Effector memory CD8-positive, alpha-beta T cell (primary cell): ENCODE results near the gene CITED4.

Experiments used
- ATAC-seq: fragments of 150-1000 bp; cut with Tn5 transposase; replicated peaks from 2 replicates; pipeline ENCODE4 v1.10.0; 2021; ENCODE audit warnings: mild to moderate bottlenecking, moderate library complexity
- DNase-seq, 3 experiments: peaks; one replicate each; pipeline ENCODE4 v3.0.0; 2021
- H3K27ac Mint-ChIP-seq, 2 donors: one replicate each; pipeline ENCODE4 v1.8.0; 2022; ENCODE audit warnings: mild to moderate bottlenecking in 2 of 2, mixed read lengths in 2 of 2, moderate library complexity in 2 of 2
- H3K27me3 Mint-ChIP-seq, 2 donors: one replicate each; pipeline ENCODE4 v1.8.0; 2022; ENCODE audit warnings: mixed read lengths in 2 of 2
- H3K36me3 Mint-ChIP-seq: one replicate; pipeline ENCODE4 v1.8.0; 2022; ENCODE audit warnings: mild to moderate bottlenecking, moderate library complexity, mixed read lengths; ENCODE audit not compliant: insufficient read depth
- H3K4me1 Mint-ChIP-seq, 2 donors: one replicate each; pipeline ENCODE4 v1.8.0; 2022; ENCODE audit warnings: low read depth in 2 of 2, mixed read lengths in 2 of 2
- H3K4me3 Mint-ChIP-seq, 2 donors: one replicate each; pipeline ENCODE4 v1.8.0; 2022; ENCODE audit warnings: mild to moderate bottlenecking in 2 of 2, mixed read lengths in 2 of 2, moderate library complexity in 2 of 2
- H3K9me3 Mint-ChIP-seq, 2 donors: one replicate each; pipeline ENCODE4 v1.8.0; 2022; ENCODE audit warnings: mixed read lengths in 2 of 2
- total RNA-seq, 9 experiments: gene quantifications; one replicate each; lab custom pipeline; 2026; lab: John Stamatoyannopoulos, UW

CITED4 gene, protein sequence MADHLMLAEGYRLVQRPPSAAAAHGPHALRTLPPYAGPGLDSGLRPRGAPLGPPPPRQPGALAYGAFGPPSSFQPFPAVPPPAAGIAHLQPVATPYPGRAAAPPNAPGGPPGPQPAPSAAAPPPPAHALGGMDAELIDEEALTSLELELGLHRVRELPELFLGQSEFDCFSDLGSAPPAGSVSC
- 0.49 to 9.2 (median 3.1) reads per million in 9 experiments for total RNA-seq

DNA sequence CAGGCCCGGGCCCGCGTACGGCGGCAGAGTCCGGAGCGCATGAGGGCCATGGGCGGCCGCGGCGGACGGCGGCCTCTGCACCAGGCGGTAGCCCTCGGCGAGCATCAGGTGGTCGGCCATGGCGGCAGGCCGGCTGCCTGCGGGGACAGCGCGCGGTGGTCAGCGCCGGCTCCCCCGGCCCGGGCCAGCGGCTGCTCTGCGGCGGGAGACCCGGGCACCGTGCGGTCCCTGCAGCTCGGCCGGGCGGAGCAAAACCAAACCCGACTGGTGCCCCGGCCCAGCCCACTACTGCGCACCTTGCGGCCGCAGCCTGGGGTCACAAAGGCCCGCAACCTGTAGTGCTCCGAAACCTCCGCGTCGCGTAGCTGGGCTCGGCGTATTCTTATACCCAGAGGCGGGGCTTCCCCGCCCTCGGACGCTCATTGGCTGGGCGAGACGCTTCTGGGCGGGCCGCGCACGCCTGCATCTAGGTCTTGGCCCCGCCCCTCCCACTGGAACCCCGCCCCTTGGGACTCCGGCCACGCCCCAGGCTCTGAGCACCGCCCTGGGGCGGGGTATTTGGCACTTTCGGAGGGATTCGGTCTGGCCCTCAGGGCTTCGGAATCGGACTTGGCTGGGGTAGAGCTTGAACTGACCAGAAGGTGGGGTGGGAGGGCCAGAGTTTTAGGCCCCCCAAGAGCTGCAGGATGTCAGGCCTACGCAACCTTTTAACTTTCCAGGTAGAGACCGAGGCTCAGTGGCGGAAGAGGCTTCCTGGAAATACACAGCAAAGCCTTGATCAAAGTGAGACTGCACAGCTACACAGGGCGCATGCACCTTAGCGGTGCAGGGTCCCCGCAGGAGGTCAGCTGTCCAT lies at the start of gene CITED4:
Gene CITED4 (minus strand): TSS at position 356 of the 856 bp plus-strand sequence. CDS start 236 bp downstream, at position 120.
- H3K27ac Mint-ChIP-seq = peak within 1 kb of the TSS; percentile 89 to 93
- no peaks in the 10 kb centered on the region for H3K9me3 Mint-ChIP-seq
- H3K4me1 Mint-ChIP-seq = peaks cover 4 to 11% of the 10 kb centered on the region in 2 donors
- ATAC-seq (peak; percentile 94), DNase-seq (peak; percentile 94 to 97 (median 94))
- peaks cover 0 to 8% of the 10 kb centered on the region in 2 donors for H3K27me3 Mint-ChIP-seq
- peaks cover 5% of the 10 kb centered on the region for H3K36me3 Mint-ChIP-seq
- peak within 1 kb of the TSS; percentile 91 to 93 for H3K4me3 Mint-ChIP-seq

DNA sequence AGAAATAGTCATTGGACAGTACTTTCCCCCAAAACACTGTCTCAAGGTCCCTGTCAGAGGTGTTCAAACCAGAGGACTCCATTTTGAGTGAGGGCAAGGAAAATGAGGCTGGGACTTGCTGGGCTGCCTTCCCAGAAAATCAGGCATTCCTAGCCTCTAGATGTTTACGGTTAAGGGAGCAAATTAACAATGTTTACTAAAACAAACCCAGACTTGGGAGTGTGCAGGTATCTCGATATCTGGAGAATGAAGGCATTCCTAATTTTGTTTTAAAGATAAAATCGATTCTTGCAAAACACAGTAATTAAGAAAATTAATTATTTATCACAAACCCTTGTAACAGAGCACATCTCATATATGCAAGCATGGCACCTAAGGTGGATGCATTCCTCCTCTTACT lies 48.9 kb upstream of the CITED4 start:
- ATAC-seq (no peak), DNase-seq (no peak)
- Mint-ChIP-seq H3K4me3 (no peak overlapping the region), H3K4me1 (no peaks in the 10 kb centered on the region), H3K36me3 (no peaks in the 10 kb centered on the region), H3K9me3 (no peaks in the 10 kb centered on the region), H3K27me3 (no peaks in the 10 kb centered on the region), H3K27ac (no peak overlapping the region)

DNA sequence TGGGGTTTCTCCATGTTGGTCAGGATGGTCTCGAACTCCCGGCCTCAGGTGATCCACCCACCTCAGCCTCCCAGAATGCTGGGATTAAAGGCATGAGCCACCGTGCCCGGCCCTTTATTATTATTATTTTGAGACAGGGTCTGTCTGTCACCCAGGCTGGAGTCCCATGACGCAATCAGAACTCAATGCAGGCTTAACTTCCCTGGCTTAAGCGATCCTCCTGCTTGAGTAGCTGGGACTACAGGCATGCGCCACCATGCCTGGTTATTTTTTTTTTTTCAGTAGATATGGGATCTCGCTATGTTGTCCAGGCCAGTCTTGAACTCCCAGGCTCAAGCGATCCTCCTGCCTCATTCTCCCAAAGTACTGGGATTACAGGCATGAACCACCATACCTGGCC lies 47.1 kb upstream of the CITED4 start:
- ATAC-seq = no peak
- H3K36me3 Mint-ChIP-seq = no peaks in the 10 kb centered on the region
- H3K4me1 Mint-ChIP-seq = no peaks in the 10 kb centered on the region
- no peak overlapping the region for H3K27ac Mint-ChIP-seq
- no peak overlapping the region for H3K4me3 Mint-ChIP-seq
- H3K9me3 Mint-ChIP-seq = no peaks in the 10 kb centered on the region
- no peaks in the 10 kb centered on the region for H3K27me3 Mint-ChIP-seq
- no peak for DNase-seq

DNA sequence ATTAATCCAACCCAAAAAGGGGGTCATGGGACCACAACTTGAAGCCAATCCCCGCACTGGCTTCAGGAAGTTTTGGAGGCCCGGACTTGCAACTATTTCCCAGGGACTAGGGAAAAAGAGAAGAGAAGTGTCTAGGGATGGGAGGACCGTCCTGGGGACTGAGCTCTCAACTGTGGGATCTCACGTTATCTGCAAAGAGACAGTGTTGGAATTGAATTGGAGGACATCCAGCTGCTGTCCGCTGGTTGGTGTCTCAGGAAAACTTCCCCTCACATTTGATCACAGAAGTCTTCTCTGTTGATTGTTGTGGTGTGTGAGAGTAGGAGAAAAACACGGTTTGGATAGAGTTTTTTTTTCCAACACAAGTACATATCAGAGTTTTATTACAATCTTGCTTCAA lies 46.2 kb upstream of the CITED4 start:
- H3K27me3 Mint-ChIP-seq = no peaks in the 10 kb centered on the region
- H3K36me3 Mint-ChIP-seq = no peaks in the 10 kb centered on the region
- no peak for ATAC-seq
- no peaks in the 10 kb centered on the region for H3K4me1 Mint-ChIP-seq
- H3K9me3 Mint-ChIP-seq = no peaks in the 10 kb centered on the region
- H3K4me3 Mint-ChIP-seq = no peak overlapping the region
- no peak overlapping the region for H3K27ac Mint-ChIP-seq
- no peak for DNase-seq

DNA sequence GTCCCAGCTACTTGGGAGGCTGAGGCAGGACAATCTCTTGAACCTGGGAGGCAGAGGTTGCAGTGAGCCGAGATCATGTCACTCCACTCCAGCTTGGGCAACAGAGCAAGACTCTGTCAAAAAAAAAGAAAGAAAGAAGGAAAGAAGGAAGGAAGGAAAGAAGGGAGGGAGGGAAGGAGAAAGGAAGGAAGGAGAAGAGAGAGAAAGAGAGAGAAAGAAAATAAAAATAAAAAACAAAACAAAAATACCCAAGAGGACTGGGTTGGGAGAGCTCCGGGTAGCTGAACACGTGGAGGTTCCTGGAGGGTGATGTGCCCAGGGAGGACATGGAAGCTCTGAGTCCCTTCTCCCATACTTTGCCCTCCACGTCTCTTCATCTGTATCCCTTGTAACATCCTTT lies 45.7 kb upstream of the CITED4 start:
- ATAC-seq = no peak
- Mint-ChIP-seq H3K4me3 (no peak overlapping the region), H3K27me3 (no peaks in the 10 kb centered on the region), H3K36me3 (no peaks in the 10 kb centered on the region), H3K4me1 (no peaks in the 10 kb centered on the region), H3K9me3 (no peaks in the 10 kb centered on the region), H3K27ac (no peak overlapping the region)
- no peak for DNase-seq

DNA sequence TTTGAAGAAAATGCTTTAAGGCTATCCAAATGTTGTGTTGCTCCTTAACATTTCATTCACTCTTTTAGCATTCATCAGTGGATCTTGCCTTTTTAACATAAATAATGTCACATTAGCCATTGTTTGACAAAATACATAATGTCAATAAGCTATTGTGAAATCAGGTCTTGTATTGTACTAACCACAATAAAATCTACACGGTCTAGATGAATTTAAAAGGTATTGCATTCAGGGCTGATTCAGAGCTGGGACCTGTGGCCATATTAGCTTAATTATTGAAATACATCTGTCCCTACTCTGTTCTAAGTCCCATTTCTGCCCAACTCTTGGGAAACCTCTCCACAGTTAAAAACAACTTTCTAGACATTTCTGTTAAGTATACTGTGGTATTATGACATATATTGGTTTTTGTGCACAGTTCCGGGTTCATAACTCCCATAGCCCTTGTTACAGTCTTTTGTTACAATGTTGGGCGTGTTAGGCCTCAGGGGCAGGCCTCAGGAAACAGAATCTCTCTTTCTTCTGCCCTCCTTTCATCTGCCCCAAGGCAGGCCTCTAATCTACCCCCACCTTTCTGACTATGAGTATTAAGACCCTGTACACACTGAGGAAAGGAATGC lies 44.7 kb upstream of the CITED4 start:
- Mint-ChIP-seq H3K9me3 (no peaks in the 10 kb centered on the region), H3K27me3 (no peaks in the 10 kb centered on the region), H3K4me3 (no peak overlapping the region), H3K4me1 (no peaks in the 10 kb centered on the region), H3K27ac (no peak overlapping the region), H3K36me3 (no peaks in the 10 kb centered on the region)
- DNase-seq = no peak
- ATAC-seq = no peak

DNA sequence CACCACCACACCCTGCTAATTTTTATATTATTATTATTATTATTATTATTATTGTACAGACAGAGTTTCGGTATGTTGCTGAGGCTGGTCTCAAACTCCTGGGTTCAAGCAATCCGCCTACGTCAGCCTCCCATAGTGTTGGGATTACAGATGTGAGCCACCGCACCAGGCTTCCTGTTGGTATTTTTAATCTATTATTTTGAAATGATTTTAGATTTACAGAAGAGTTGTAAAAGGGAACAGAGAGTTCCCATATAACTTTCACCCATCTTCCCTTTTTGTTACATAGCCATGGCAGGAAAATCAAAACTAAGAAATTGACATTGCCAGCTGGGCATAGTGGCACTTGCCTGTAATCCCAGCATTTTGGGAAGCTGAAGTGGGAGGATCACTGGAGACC lies 42.9 kb upstream of the CITED4 start:
- ATAC-seq = no peak
- Mint-ChIP-seq H3K9me3 (no peaks in the 10 kb centered on the region), H3K36me3 (no peaks in the 10 kb centered on the region), H3K4me3 (no peak overlapping the region), H3K27ac (no peak overlapping the region), H3K4me1 (no peaks in the 10 kb centered on the region), H3K27me3 (no peaks in the 10 kb centered on the region)
- DNase-seq = no peak

DNA sequence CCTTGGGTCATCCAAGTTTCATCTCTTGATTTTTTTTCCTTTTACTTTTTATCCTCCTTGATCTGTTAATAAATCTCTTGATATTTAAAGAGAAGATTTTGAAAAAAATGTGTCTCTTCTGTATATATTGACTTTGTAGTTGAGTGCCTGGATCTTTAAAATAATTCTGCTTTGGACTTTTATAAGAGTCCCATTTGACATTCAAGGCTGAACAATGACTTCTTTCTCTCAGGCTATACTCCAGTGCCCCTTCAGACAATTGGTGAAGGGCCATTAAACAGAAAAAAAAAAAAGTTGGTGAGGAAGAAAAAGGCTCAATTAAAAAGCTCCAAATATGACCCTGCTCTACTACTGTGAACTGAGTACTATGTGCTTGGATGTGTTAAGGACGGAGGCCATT lies 40.9 kb upstream of the CITED4 start:
- no peak overlapping the region for H3K27ac Mint-ChIP-seq
- no peak for ATAC-seq
- DNase-seq = no peak
- no peaks in the 10 kb centered on the region for H3K27me3 Mint-ChIP-seq
- H3K9me3 Mint-ChIP-seq = no peaks in the 10 kb centered on the region
- no peaks in the 10 kb centered on the region for H3K4me1 Mint-ChIP-seq
- no peak overlapping the region for H3K4me3 Mint-ChIP-seq
- H3K36me3 Mint-ChIP-seq = no peaks in the 10 kb centered on the region

DNA sequence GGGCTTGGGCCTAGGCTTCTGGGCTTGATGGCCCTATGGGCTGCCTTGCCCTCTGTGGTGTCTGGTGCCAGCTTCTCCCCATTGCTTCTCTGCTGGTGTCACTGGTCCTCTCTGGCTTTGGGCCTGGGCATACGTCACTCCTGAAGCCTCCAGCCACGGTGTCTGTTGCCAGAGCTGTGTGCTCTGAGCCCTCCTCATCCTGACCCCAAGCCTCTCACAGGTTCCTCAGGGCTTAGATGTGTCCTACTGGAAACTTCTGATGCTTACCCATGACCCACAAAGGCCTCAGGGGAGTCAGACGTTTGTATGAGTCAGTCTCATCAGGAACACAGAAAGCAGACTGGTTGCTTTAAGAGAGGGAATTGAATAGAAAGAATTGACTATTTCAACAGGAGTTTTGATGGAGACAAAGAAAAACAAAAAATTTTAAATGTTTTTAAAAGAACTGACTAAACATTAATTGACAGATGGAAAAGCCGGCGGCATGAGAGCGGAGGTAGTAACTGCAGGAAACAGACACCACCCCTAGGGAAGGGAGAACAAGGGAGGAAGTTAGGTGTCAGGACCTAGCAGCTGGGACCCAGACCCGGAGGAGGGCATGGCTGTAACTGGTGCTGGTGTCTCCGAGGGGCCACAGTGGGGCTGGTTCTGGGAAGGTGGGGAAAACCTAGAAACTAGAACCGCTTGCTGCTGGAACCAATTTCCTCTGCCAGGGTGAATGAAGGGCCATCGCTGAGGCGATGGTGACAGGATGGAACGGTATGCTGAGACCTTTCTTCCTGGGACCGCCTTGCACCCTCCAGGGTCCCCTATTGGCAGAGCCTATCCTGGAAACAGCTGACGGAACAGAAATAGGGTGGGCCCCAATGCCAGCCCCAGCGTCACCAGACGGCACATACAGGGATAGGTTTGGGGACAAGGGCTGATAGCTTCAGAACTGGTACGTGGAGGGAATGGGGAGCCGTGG lies 40.0 kb upstream of the CITED4 start:
- H3K27ac Mint-ChIP-seq = no peak overlapping the region
- no peak for DNase-seq
- H3K4me3 Mint-ChIP-seq = no peak overlapping the region

DNA sequence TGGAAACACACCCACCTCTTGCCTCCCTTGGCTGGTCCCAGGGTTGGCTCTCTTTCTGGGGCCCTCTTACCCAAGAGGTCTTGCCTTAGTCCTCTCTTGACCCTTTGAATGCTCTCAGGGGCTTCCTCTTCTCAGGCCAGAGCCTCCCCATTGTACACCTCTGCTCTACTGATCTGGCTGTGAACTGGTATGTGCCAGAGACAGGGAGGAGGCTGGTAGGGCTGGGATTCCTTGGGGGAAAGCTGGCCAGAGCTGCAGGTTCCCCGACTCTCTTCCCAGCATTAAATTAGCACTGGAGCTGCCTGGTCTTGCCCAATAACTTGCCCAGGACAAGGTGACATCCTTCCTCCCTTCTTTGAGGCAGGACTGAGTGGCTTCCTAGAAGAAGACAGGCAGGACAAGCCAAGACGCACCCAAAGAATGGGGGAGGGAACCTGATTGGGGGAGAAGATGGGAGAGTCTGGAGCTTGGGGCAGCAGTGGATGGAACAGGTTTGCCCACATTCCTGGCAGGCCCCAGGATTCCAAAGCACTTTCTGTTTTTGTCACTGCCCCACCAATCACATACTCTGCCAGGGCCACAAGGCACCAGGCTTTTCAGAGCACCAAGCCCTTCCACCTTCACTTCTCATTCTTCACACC lies 37.2 kb upstream of the CITED4 start:
- DNase-seq (no peak), ATAC-seq (no peak)
- Mint-ChIP-seq H3K36me3 (no peaks in the 10 kb centered on the region), H3K4me1 (no peaks in the 10 kb centered on the region), H3K27ac (no peak overlapping the region), H3K9me3 (peaks cover 0 to 5% of the 10 kb centered on the region in 2 donors), H3K4me3 (no peak overlapping the region), H3K27me3 (no peaks in the 10 kb centered on the region)

More for the DNA sequence above, 40.0 kb upstream of the CITED4 start:
- Mint-ChIP-seq H3K4me1 (no peaks in the 10 kb centered on the region), H3K9me3 (no peaks in the 10 kb centered on the region), H3K36me3 (no peaks in the 10 kb centered on the region), H3K27me3 (no peaks in the 10 kb centered on the region)
- ATAC-seq = no peak

DNA sequence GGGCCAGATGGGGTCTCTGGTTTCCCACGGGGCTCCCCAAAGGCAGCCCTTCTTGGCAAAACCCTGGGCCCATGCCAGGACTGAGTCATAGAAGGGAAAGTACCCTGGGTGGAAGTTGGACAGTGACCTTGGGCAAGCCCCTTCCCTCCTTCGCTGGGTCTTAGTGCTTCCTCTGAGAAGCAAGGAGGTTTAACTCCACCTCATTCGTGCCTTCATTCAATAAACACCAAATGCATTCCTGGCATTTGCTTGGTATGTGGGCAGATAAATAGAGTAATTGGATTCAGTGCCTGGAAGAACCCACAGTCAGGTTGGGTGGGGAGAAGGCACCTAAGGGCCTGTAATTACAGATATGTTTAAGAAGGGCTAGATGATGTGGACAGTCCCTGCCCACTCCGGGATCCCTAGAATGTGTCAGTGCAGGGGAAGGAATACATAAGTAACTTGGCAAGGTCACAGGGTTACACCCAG lies 36.3 kb upstream of the CITED4 start:
- Mint-ChIP-seq H3K4me1 (no peaks in the 10 kb centered on the region), H3K36me3 (no peaks in the 10 kb centered on the region), H3K9me3 (peaks cover 0 to 9% of the 10 kb centered on the region in 2 donors), H3K27me3 (no peaks in the 10 kb centered on the region), H3K27ac (no peak overlapping the region), H3K4me3 (no peak overlapping the region)
- DNase-seq (no peak), ATAC-seq (no peak)

DNA sequence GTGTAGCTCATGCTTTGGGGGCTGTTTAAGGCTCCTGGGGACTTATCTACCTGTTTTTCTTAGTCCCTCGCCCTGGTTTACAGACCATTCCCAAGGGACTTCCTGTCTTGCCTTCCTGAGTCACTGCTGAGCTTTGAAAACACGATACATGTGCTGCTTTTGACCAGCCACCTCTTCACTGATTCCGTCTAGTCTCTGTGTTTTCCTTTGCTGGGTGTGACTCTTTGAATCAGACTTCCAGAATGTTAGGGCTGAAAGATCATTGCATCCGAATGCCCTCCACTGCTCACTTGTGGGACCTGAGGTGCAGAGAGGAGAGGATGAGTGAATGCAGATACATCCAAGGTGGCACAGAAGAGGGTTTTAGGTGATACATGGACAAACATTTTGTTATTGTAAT lies 35.4 kb upstream of the CITED4 start:
- H3K27ac Mint-ChIP-seq = no peak overlapping the region
- no peaks in the 10 kb centered on the region for H3K4me1 Mint-ChIP-seq
- no peaks in the 10 kb centered on the region for H3K36me3 Mint-ChIP-seq
- H3K4me3 Mint-ChIP-seq = no peak overlapping the region
- no peaks in the 10 kb centered on the region for H3K27me3 Mint-ChIP-seq
- DNase-seq (no peak), ATAC-seq (no peak)
- peaks cover 0 to 15% of the 10 kb centered on the region in 2 donors for H3K9me3 Mint-ChIP-seq
